DMS 273 (cell line): Measurements from ENCODE around the gene PLEKHD1.
A peak's percentile ranks its signal among the peaks of the same experiment; 100 is the strongest.

Experiments
- DNase-seq: peaks from one replicate; lab custom pipeline; 2025; ENCODE audit not compliant: unreplicated experiment; lab: John Stamatoyannopoulos, UW

The PLEKHD1 gene

GRCh38 chr14:69518289-69519101 lies 34.0 kb downstream of the PLEKHD1 start:
- DNase-seq, result no peak

- DNase-seq, result no peak
Observed at GRCh38 chr14:69519204-69520100, 34.9 kb downstream of the PLEKHD1 start.

- DNase-seq, result no peak
Observed at GRCh38 chr14:69522026-69522425, 37.5 kb downstream of the PLEKHD1 start.

- DNase-seq, result no peak
Observed at GRCh38 chr14:69525896-69526295, 41.4 kb downstream of the PLEKHD1 start.

GRCh38 chr14:69527635-69528034 lies 43.1 kb downstream of the PLEKHD1 start:
- DNase-seq, result no peak

GRCh38 chr14:69528143-69528542 lies 43.6 kb downstream of the PLEKHD1 start:
- no peak for DNase-seq

- no peak for DNase-seq
Observed at GRCh38 chr14:69528930-69529329, 44.4 kb downstream of the PLEKHD1 start.

GRCh38 chr14:69529563-69529962 lies 45.0 kb downstream of the PLEKHD1 start:
- DNase-seq, result no peak

- peak; percentile 45 for DNase-seq
Observed at GRCh38 chr14:69530095-69530494, 45.6 kb downstream of the PLEKHD1 start.

GRCh38 chr14:69531135-69531534 lies 46.6 kb downstream of the PLEKHD1 start:
- DNase-seq, result no peak

- DNase-seq, result no peak
Observed at GRCh38 chr14:69532561-69533340, 48.2 kb downstream of the PLEKHD1 start.

GRCh38 chr14:69535230-69535848 lies 50.8 kb downstream of the PLEKHD1 start:
- peak; percentile 87 for DNase-seq

- no peak for DNase-seq
Observed at GRCh38 chr14:69536971-69537370, 52.4 kb downstream of the PLEKHD1 start.

- DNase-seq, result no peak
Observed at GRCh38 chr14:69537900-69538299, 53.4 kb downstream of the PLEKHD1 start.

- DNase-seq, result no peak
Observed at GRCh38 chr14:69538766-69539165, 54.2 kb downstream of the PLEKHD1 start.

GRCh38 chr14:69539631-69540410 lies 55.3 kb downstream of the PLEKHD1 start:
- DNase-seq, result no peak

- DNase-seq, result no peak
Observed at GRCh38 chr14:69540654-69541335, 56.3 kb downstream of the PLEKHD1 start.

GRCh38 chr14:69542311-69542710 lies 57.8 kb downstream of the PLEKHD1 start:
- DNase-seq, result no peak

- DNase-seq, result peak; percentile 83
Observed at GRCh38 chr14:69543341-69544115, 59.0 kb downstream of the PLEKHD1 start.
